Caco-2 (cell line): ENCODE data around the gene PMM2. TPM values are rescaled to one million over a fixed set of nuclear protein-coding genes. Genes with fewer than 3 reads are reported as not detected.
"Not testable (repeated sequence)": the region's sequence is repeated elsewhere in the genome, so short reads cannot be mapped to it uniquely, and the experiment has no call there.

Source experiments
- BruUV-seq: library from RNA; stranded (reverse); fragments of 400-500 nt; replicated peaks from 2 replicates; lab custom pipeline; 2021; lab: Mats Ljungman, UMichigan
- CTCF ChIA-PET: fragments of 300-600 bp; sonication (Branson Sonifier 250); formaldehyde crosslinking; loops from one replicate; lab custom pipeline; 2022; ENCODE audit warnings: antibody characterized with exemption; lab: Charles Lee
- POLR2A ChIA-PET: fragments of 300-600 bp; sonication (Branson Sonifier 250); formaldehyde crosslinking; loops from one replicate; lab custom pipeline; 2022; ENCODE audit warnings: antibody characterized with exemption; lab: Charles Lee
- DNase-seq, 2 experiments: peaks; one replicate each; pipeline versions ENCODE4 v3.0.0 to v3.0.0-alpha.2; 2020 to 2022
- H3K27me3 ChIP-seq: replicated peaks from 2 replicates; pipeline ENCODE4 v1.6.0; 2011; ENCODE audit warnings: low read length; ENCODE audit not compliant: control insufficient read depth, insufficient read depth
- H3K36me3 ChIP-seq: 2 replicates; pipeline ENCODE4 v1.5.1; 2011; ENCODE audit warnings: low read length; ENCODE audit not compliant: control insufficient read depth, insufficient read depth
- H3K4me1 ChIP-seq: fragments of 250-450 bp; sonication (Bioruptor Pico); 2 replicates; pipeline ENCODE4 v1.5.1; 2020; ENCODE audit warnings: mild to moderate bottlenecking
- H3K4me3 ChIP-seq: 2 replicates; pipeline ENCODE4 v1.5.1; 2011; ENCODE audit warnings: low read depth, mild to moderate bottlenecking, control low read depth, low read length
- H3K9me3 ChIP-seq: fragments of 250-450 bp; sonication (Bioruptor Pico); 2 replicates; pipeline ENCODE4 v1.5.1; 2020; ENCODE audit warnings: mild to moderate bottlenecking, moderate library complexity
- H3K27ac Mint-ChIP-seq: one replicate; pipeline ENCODE4 v1.8.0; 2022; ENCODE audit warnings: mixed read lengths; ENCODE audit not compliant: unreplicated experiment
- H3K27me3 Mint-ChIP-seq: one replicate; pipeline ENCODE4 v1.8.0; 2022; ENCODE audit warnings: mixed read lengths; ENCODE audit not compliant: insufficient read depth, unreplicated experiment
- H3K36me3 Mint-ChIP-seq: one replicate; pipeline ENCODE4 v1.8.0; 2022; ENCODE audit warnings: mild to moderate bottlenecking, mixed read lengths; ENCODE audit not compliant: insufficient read depth, unreplicated experiment
- H3K4me1 Mint-ChIP-seq: one replicate; pipeline ENCODE4 v1.8.0; 2022; ENCODE audit warnings: low read depth, mixed read lengths; ENCODE audit not compliant: unreplicated experiment
- H3K4me3 Mint-ChIP-seq: one replicate; pipeline ENCODE4 v1.8.0; 2022; ENCODE audit warnings: mild to moderate bottlenecking, moderate library complexity, mixed read lengths; ENCODE audit not compliant: unreplicated experiment
- H3K9me3 Mint-ChIP-seq: one replicate; pipeline ENCODE4 v1.8.0; 2022; ENCODE audit warnings: mixed read lengths; ENCODE audit not compliant: unreplicated experiment
- CTCF ChIP-seq, 2 experiments: fragments of 200-600 bp in 1 of 2; IDR thresholded peaks; 1 replicate in 1 of 2; 2 replicates in 1 of 2; pipeline versions ENCODE4 v1.5.1 to v1.8.0; 2011 to 2022; ENCODE audit warnings: antibody characterized with exemption in 1 of 2, control low read depth in 1 of 2, inconsistent platforms in 1 of 2, low read depth in 1 of 2, low read length in 1 of 2, mild to moderate bottlenecking in 1 of 2, moderate library complexity in 1 of 2; ENCODE audit not compliant: insufficient read depth in 1 of 2, severe bottlenecking in 1 of 2, unreplicated experiment in 1 of 2
- intact Hi-C: fragments of 100-400 bp; cut with micrococcal nuclease; formaldehyde crosslinking; loops from one replicate; pipeline ENCODE4 v1.10.0; 2022; ENCODE audit not compliant: unreplicated experiment
- total RNA-seq: library from RNA; stranded (reverse); gene quantifications from 2 replicates; pipeline ENCODE4 v1.2.3, GENCODE V29; 2022

The PMM2 gene
- total RNA-seq, 1 experiment from 2014 or later = 69.0 TPM

GRCh38 chr16:8801701-8802100 lies 4.1 kb downstream of the PMM2 start:
- no peak for DNase-seq
- no peak for TF ChIP-seq CTCF (IDR thresholded peaks at IDR 0.05; ENCODE audit: insufficient read depth in 1 of 2, low read depth in 1 of 2, low read length in 1 of 2, severe bottlenecking in 1 of 2, unreplicated experiment in 1 of 2)
- CTCF ChIA-PET = no interaction called here
- intact Hi-C loops = no loop called here
- H3K27me3 Mint-ChIP-seq = no peaks in the 10 kb centered on the region
- no peaks in the 10 kb centered on the region for H3K9me3 Mint-ChIP-seq
- Histone ChIP-seq H3K36me3 (peaks cover 2% of the 10 kb centered on the region; the same call in 1 of the 2 replicates), H3K27me3 (no peaks in the 10 kb centered on the region), H3K4me3 (no peak overlapping the region), H3K4me1 (no peaks in the 10 kb centered on the region; the same call in 1 of the 2 replicates), H3K9me3 (no peaks in the 10 kb centered on the region)
- H3K4me1 Mint-ChIP-seq = peaks cover 7% of the 10 kb centered on the region
- POLR2A ChIA-PET = interaction anchor here (0.5 kb wide), 1 partner anchor 77 kb away, joined by 4 read pairs; no protein-coding TSS in a partner anchor
- H3K27ac Mint-ChIP-seq = no peak overlapping the region
- peaks cover 68% of the 10 kb centered on the region for H3K36me3 Mint-ChIP-seq
- no peak overlapping the region for H3K4me3 Mint-ChIP-seq
- BruUV-seq = no TSS peak

DNA sequence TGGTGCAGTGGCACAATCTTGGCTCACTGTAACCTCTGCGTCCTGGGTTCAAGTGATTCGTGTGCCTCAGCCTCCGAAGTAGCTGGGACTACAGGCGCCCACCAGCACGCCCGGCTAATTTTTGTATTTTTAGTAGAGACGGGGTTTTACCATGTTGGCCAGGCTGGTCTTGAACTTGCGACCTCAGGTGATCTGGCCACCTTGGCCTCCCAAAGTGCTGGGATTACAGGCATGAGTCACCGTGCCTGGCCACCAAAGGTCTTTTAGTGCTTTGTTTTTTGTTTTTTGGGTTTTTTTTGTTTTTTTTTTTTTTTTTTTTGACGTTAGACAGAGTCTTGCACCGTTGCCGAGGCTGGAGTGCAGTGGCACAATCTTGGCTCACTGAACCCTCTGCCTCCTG lies 6.1 kb downstream of the PMM2 start:
- not testable (repeated sequence) for H3K4me1 Mint-ChIP-seq

GRCh38 chr16:8804313-8804712 lies 6.7 kb downstream of the PMM2 start:
- Mint-ChIP-seq H3K27ac (no peak overlapping the region), H3K27me3 (no peaks in the 10 kb centered on the region), H3K9me3 (no peaks in the 10 kb centered on the region), H3K4me1 (no peaks in the 10 kb centered on the region), H3K4me3 (no peak overlapping the region), H3K36me3 (peaks cover 83% of the 10 kb centered on the region)
- H3K27me3 ChIP-seq = no peaks in the 10 kb centered on the region
- no peak for DNase-seq
- H3K36me3 ChIP-seq = peaks cover 2% of the 10 kb centered on the region; the same call in 1 of the 2 replicates
- no peak for TF ChIP-seq CTCF (IDR thresholded peaks at IDR 0.05; ENCODE audit: insufficient read depth in 1 of 2, low read depth in 1 of 2, low read length in 1 of 2, severe bottlenecking in 1 of 2, unreplicated experiment in 1 of 2)
- POLR2A ChIA-PET = no interaction called here
- no peaks in the 10 kb centered on the region for H3K9me3 ChIP-seq
- CTCF ChIA-PET = no interaction called here
- H3K4me3 ChIP-seq = no peak overlapping the region
- no peaks in the 10 kb centered on the region for H3K4me1 ChIP-seq
- intact Hi-C loops = no loop called here
- no TSS peak for BruUV-seq

More for the DNA sequence above, 6.1 kb downstream of the PMM2 start:
- H3K27me3 ChIP-seq, H3K4me3 Mint-ChIP-seq, DNase-seq, H3K9me3 ChIP-seq, H3K4me1 ChIP-seq, H3K4me3 ChIP-seq, intact Hi-C loops, H3K27me3 Mint-ChIP-seq, H3K9me3 Mint-ChIP-seq, H3K36me3 ChIP-seq, BruUV-seq, H3K27ac Mint-ChIP-seq: not testable (repeated sequence)
- ChIA-PET CTCF (interaction anchor here (0.6 kb wide), 1 partner anchor 245 kb away, joined by 5 read pairs; no protein-coding TSS in a partner anchor), POLR2A (interaction anchor here (0.5 to 0.6 kb wide), 2 partner anchors 18 to 1940 kb away, joined by 3 to 4 read pairs; partner anchors contain the start of gene NUBP1)
- peaks cover 80% of the 10 kb centered on the region for H3K36me3 Mint-ChIP-seq
